WI38 (cell line): ENCODE data around the gene VEGFB.

Experiments
- H3K4me3 ChIP-seq: 2 replicates; pipeline ENCODE4 v1.5.1; 2011; ENCODE audit warnings: low read depth, mild to moderate bottlenecking, control low read depth, low read length
- CTCF ChIP-seq: IDR thresholded peaks from 2 replicates; pipeline ENCODE4 v1.5.1; 2012; ENCODE audit warnings: low read depth, mild to moderate bottlenecking, control low read depth, low read length

Gene VEGFB

GRCh38 chr11:64275031-64275800 lies 40.8 kb downstream of the VEGFB start:
- H3K4me3 ChIP-seq, result no peak overlapping the region
- no peak for TF ChIP-seq CTCF

GRCh38 chr11:64275841-64276240 lies 41.5 kb downstream of the VEGFB start:
- no peak for TF ChIP-seq CTCF
- no peak overlapping the region for H3K4me3 ChIP-seq

DNA sequence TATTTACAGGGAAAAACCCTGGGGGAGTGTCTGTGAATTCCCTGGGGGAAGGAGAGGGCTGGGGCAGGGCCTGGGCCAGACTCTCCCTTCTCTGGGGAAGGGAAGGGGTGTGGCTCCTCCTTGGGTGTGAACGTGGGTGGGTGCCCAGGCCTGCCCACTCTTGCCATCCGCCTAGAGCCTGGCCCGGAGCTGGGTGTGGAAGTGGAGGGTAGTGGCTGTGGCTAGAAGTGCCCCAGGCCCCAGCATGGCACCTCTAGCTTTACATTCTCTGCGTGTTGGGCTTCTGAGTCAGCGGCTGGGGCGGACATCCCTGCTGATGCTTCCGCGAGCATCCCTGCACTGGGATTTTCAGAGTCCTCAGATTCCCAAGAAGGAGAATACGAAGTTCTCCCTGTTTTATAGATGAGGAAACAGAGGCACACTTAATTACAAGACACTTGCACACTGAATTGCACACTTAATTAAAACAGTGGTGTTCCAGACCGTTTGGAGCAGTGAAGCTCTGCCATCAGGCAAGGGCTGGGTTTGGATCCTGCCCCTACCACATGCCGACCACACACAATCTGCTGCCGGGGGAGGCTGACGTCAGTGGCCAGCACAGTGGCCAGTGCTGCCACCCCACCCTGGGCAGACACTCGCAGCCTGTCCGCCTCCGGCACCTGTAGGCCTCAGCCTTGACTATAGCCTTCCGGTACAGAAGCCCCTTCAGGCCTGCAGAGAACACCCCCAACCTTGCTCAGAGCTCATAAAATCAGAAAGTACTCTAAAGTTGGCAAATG lies 42.5 kb downstream of the VEGFB start:
- TF ChIP-seq CTCF, result no peak
- H3K4me3 ChIP-seq, result no peak overlapping the region

DNA sequence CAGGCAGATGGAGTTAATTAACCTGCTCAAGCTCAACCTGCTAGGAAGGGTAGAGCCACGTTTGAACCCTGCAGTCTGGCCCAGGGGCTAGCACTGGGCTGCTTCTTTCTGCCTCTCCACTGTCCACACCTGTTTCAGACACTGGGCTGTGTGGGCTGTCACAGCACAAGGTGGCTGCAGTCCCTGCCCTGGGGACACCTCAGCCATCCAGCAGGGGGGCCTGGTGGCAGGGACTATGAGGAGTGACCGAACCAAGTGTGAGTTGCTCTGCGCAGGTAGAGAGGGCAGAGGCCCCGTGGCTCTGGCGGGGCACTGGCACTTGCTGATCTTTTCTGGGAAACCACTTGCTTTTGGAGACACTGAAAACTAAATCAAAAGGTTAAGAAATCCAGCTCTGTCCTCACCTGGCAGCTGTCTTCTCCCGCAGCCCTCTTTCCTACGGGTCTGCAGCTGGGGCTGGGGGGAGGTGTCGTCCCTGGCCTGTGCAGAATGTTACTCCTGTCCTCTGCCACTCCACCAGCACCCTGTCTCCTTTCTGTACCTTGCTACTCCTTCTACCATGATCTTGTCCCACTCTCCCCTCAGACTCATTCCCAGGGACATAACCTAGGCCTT lies 44.3 kb downstream of the VEGFB start:
- no peak overlapping the region for H3K4me3 ChIP-seq
- TF ChIP-seq CTCF, result no peak

DNA sequence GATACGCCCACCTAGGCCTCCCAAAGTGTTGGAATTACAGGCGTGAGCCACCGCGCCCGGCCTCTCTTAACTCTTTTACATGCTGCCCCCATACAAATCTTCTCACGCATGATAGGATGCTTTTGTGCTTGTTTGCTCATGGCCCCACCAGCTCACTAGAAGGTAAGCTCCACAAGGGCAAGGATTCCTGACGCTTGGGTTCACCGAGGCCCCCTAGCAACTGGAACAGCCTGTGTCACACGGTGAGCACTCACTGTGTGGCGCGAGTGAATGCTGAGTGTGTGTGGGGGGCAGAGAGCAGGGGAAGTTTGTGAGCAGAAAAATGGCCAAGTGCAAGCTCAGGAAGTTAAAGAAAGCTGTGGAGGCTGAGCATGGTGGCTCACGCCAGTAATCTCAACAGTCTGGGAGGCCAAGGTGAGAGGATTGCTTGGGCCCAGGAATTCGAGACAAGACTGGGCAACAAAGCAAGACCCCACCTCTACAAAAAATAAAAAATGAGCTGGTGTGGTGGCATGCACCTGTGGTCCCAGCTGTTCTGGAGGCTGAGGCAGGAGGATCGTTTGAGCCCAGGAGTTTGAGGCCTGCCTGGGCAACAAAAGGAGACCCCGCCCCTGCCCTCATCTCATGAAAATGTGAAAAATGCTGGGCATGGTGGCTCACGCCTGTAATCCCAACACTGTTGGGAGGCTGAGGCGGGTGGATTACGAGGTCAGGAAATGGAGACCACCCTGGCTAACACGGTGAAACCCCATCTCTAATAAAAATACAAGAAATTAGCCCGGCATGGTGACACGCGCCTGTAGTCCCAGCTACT lies 47.8 kb downstream of the VEGFB start:
- no peak for TF ChIP-seq CTCF
- H3K4me3 ChIP-seq, result no peak overlapping the region

- H3K4me3 ChIP-seq, result no peak overlapping the region
- TF ChIP-seq CTCF, result no peak
Observed at GRCh38 chr11:64283092-64283491, 48.7 kb downstream of the VEGFB start.
